GM12874 (cell line): ENCODE data around the gene CST4.

ENCODE experiments used
- CTCF ChIP-seq: IDR thresholded peaks from 2 replicates; pipeline ENCODE4 v1.5.1; 2011; ENCODE audit warnings: low read depth, mild to moderate bottlenecking, control low read depth, low read length, moderate library complexity; ENCODE audit not compliant: insufficient read depth

Gene CST4

DNA sequence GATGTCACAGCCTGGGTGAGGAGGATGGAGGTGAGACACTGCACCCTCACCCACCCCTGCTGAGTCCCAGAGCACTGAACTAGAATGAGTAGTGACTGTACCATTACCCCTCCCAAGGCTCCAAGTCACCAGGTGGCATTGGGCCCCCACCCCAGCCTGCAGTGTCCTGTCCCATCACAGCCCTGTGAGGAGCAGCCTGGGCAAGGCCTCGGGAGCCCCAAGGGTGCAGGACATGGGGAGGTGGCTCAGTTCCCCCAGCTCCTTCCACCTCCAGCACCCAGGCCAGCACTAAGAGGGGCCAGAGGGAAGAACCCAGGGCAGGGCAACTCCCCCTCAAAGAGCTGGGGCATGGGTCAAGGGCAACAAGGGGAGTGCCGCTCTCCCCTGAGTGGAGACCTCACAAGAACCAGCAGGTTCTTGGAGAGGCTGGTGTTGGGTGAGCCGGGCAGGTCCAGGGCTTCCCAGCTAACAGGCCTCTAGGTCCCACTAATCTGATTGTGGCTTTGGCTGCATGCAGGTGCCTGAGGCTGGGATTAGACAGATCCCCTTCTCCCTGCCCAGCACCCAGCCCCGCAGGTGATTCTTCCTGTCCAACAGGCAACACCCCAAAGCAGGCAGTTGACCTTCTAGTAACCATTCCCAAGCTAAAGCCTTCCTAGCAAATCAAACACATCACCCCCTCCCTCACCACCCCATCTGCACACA, 2.6 kb downstream of the CST4 start:
- no peak for TF ChIP-seq CTCF

- TF ChIP-seq CTCF, result no peak
Observed at GRCh38 chr20:23684261-23684660, 4.6 kb downstream of the CST4 start.

GRCh38 chr20:23683807-23684206, 5.0 kb downstream of the CST4 start:
- no peak for TF ChIP-seq CTCF

DNA sequence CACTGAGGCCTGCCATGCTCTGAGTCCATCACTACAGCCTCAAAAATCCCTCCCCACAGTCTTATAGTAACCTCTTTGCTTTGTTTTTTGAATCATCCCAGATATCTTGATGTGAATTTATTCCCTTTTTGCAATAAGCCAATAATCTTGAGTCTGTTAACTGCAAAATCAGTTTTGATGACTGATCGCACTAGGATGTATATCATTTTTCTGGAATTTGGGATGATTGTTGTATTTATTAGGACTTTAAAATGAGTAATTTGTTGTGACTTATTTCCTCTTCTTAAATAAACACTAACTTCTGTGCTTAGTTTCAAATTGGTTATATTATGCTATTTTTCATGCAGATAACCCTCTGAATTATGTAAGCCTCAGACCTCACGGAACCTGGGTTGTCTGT, 5.6 kb downstream of the CST4 start:
- no peak for TF ChIP-seq CTCF

- no peak for TF ChIP-seq CTCF
Observed at GRCh38 chr20:23680146-23680545, 8.7 kb downstream of the CST4 start.

DNA sequence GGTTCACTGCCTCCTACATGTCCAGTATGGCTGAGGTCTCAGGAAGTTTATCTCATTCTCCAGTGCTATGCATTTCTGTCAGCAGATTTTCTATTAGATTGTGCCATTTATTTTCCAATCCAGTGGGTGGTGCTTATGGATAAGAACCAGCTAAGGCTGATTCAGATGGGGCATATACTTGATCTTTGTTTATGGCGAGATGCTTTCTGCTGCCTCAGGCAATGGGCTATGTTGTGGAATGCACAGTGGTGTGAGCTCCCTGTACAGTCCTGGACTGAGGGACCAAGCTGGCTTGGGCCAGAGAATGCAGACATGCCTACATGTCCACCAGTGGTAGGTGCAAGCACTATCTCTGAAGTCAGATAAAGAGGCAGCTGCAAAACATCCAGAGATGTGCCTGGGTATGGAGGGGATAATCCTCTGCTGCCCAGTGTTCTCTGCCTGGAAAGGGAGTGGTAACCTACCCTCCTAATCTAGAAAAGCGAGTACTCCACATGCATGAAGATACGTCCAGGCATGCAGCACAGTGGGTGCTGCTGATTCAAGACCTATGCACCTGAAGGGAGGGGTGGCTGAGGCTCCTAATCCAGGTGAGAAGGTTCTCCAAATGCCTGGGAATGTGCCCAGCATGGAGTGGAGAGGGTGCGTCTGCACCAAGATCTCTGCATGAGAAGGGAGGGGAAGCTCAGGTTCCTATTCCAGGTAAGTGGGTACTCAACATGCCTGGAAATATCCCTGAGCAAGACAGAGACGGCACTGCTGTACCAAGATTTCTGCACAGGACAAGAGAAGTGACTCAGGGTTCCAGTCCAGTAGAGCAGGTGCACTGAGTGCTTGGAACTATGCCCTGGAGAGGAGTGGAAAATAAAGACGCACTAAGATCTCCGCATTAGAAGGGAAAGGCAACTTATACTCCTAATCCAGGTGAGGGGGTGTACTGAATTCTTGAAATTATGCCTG, 9.4 kb downstream of the CST4 start:
- TF ChIP-seq CTCF, result no peak

GRCh38 chr20:23673209-23673608, 15.6 kb downstream of the CST4 start:
- no peak for TF ChIP-seq CTCF
